Sigmoid colon (tissue), 4 donors: ENCODE results near the gene LINGO1.

ENCODE experiments used
- POLR2A ChIP-seq, 2 donors: fragments of 450-650 bp; IDR thresholded peaks; one replicate each; pipeline ENCODE4 v1.6.1; 2016; ENCODE audit warnings: antibody characterized with exemption in 2 of 2, mild to moderate bottlenecking in 2 of 2, moderate library complexity in 2 of 2
- POLR2AphosphoS5 ChIP-seq, 4 donors: sonication (generic); formaldehyde crosslinking; IDR thresholded peaks; one replicate each; pipeline ENCODE4 v1.6.1; 2017; ENCODE audit warnings: antibody characterized with exemption in 4 of 4

- no peak for TF ChIP-seq POLR2A (IDR thresholded peaks at IDR 0.05)
- TF ChIP-seq POLR2AphosphoS5 (IDR thresholded peaks at IDR 0.05) = no peak
Measured at GRCh38 chr15:77620297-77620696, 12.4 kb downstream of the LINGO1 start.
